Neuronal stem cell (in vitro differentiated cells): ENCODE results near the gene MPRIP.

ENCODE experiments used
- DNase-seq: peaks from one replicate; pipeline ENCODE4 v3.0.0-alpha.2; 2013; ENCODE audit warnings: low spot score
- H2AFZ ChIP-seq: one replicate; pipeline ENCODE4 v1.6.1; 2013; ENCODE audit warnings: mild to moderate bottlenecking, low read length, inconsistent platforms
- H2AK5ac ChIP-seq: 2 replicates; pipeline ENCODE4 v1.6.1; 2013; ENCODE audit warnings: low read depth, mild to moderate bottlenecking, inconsistent platforms, low read length, moderate library complexity, mixed read lengths
- H2BK120ac ChIP-seq: 2 replicates; pipeline ENCODE4 v1.6.1; 2013; ENCODE audit warnings: low read depth, mild to moderate bottlenecking, inconsistent platforms, low read length, moderate library complexity, mixed read lengths
- H2BK12ac ChIP-seq: one replicate; pipeline ENCODE4 v1.6.1; 2013; ENCODE audit warnings: low read length, inconsistent platforms
- H2BK15ac ChIP-seq: 2 replicates; pipeline ENCODE4 v1.6.1; 2013; ENCODE audit warnings: mild to moderate bottlenecking, low read length, inconsistent platforms, mixed read lengths
- H2BK5ac ChIP-seq: one replicate; pipeline ENCODE4 v1.6.1; 2013; ENCODE audit warnings: inconsistent platforms, mild to moderate bottlenecking, low read length, moderate library complexity
- H3K14ac ChIP-seq: one replicate; pipeline ENCODE4 v1.6.1; 2013; ENCODE audit warnings: low read length, inconsistent platforms
- H3K18ac ChIP-seq: 2 replicates; pipeline ENCODE4 v1.6.1; 2013; ENCODE audit warnings: low read length, inconsistent platforms
- H3K23ac ChIP-seq: 2 replicates; pipeline ENCODE4 v1.6.1; 2013; ENCODE audit warnings: low read depth, mild to moderate bottlenecking, mixed read lengths, low read length, inconsistent platforms; ENCODE audit not compliant: poor library complexity
- H3K27ac ChIP-seq: replicated peaks from 3 replicates; pipeline ENCODE4 v1.5.1; 2013; ENCODE audit warnings: low read length, inconsistent platforms
- H3K27me3 ChIP-seq, 3 experiments: 2 replicates each; pipeline ENCODE4 v1.6.1; 2013; ENCODE audit warnings: low read length in 3 of 3, mild to moderate bottlenecking in 2 of 3, inconsistent platforms in 1 of 3, low read depth in 1 of 3, mixed read lengths in 1 of 3, moderate library complexity in 1 of 3; ENCODE audit not compliant: control insufficient read depth in 3 of 3, insufficient read depth in 3 of 3
- H3K36me3 ChIP-seq, 2 donors: replicated peaks in 1 of 2; 2 replicates each; pipeline ENCODE4 v1.6.1; 2013; ENCODE audit warnings: low read length in 2 of 2; ENCODE audit not compliant: control insufficient read depth in 2 of 2, insufficient read depth in 2 of 2
- H3K4ac ChIP-seq: 2 replicates; pipeline ENCODE4 v1.6.1; 2013; ENCODE audit warnings: inconsistent platforms, mild to moderate bottlenecking, low read length, moderate library complexity
- H3K4me1 ChIP-seq, 2 donors: 1 replicate in 1 of 2; 2 replicates in 1 of 2; pipeline ENCODE4 v1.6.1; 2013; ENCODE audit warnings: low read length in 2 of 2, low read depth in 1 of 2; ENCODE audit not compliant: control insufficient read depth in 2 of 2, insufficient read depth in 1 of 2
- H3K4me2 ChIP-seq: one replicate; pipeline ENCODE4 v1.6.1; 2013; ENCODE audit warnings: mild to moderate bottlenecking, low read length, inconsistent platforms; ENCODE audit not compliant: insufficient read depth, poor library complexity, severe bottlenecking
- H3K4me3 ChIP-seq, 2 donors: 2 replicates each; pipeline ENCODE4 v1.5.1; 2013; ENCODE audit warnings: low read length in 2 of 2, mild to moderate bottlenecking in 2 of 2, inconsistent platforms in 1 of 2, moderate library complexity in 1 of 2
- H3K79me1 ChIP-seq: one replicate; pipeline ENCODE4 v1.6.1; 2013; ENCODE audit warnings: low read depth, mild to moderate bottlenecking, inconsistent platforms, low read length, moderate library complexity
- H3K9ac ChIP-seq: one replicate; pipeline ENCODE4 v1.6.1; 2013; ENCODE audit warnings: mild to moderate bottlenecking, low read depth, low read length, inconsistent platforms; ENCODE audit not compliant: poor library complexity
- H3K9me3 ChIP-seq, 2 donors: replicated peaks in 1 of 2; 2 replicates each; pipeline versions ENCODE3 to v1.6.1; 2013; ENCODE audit warnings: low read length in 2 of 2, mild to moderate bottlenecking in 2 of 2, inconsistent platforms in 1 of 2, low read depth in 1 of 2, mixed read lengths in 1 of 2, moderate library complexity in 1 of 2; ENCODE audit not compliant: control insufficient read depth in 2 of 2, insufficient read depth in 1 of 2
- H4K8ac ChIP-seq: one replicate; pipeline ENCODE4 v1.6.1; 2013; ENCODE audit warnings: low read depth, mild to moderate bottlenecking, inconsistent platforms, low read length, moderate library complexity
- H4K91ac ChIP-seq: one replicate; pipeline ENCODE4 v1.6.1; 2013; ENCODE audit warnings: low read length, low read depth, mild to moderate bottlenecking, inconsistent platforms; ENCODE audit not compliant: poor library complexity
- WGBS, 2 donors: extraction: QIAGEN DNeasy Blood & Tissue Kit; methylation state at CpG; one replicate each; pipeline ENCODE4 v1.1.7; 2013; ENCODE audit warnings: missing lambda C conversion rate in 2 of 2, mixed read lengths in 1 of 2; ENCODE audit not compliant: insufficient read length in 2 of 2, insufficient replicate concordance in 1 of 2; ENCODE audit errors: extremely low coverage in 2 of 2; 5-methylcytosine and 5-hydroxymethylcytosine counted together

MPRIP gene

GRCh38 chr17:17078832-17079231 lies 36.6 kb downstream of the MPRIP start:
- H3K9ac ChIP-seq, result no peak overlapping the region
- no peak overlapping the region for H4K91ac ChIP-seq
- WGBS, 2 donors, result no CpG with 5 or more reads among the region's 7 CpGs
- H2BK15ac ChIP-seq, result no peak overlapping the region
- H3K27ac ChIP-seq, result no peak overlapping the region
- no peak overlapping the region for H3K18ac ChIP-seq
- H3K4me3 ChIP-seq, result no peak overlapping the region
- H3K27me3 ChIP-seq, result no peaks in the 10 kb centered on the region
- H3K36me3 ChIP-seq, result peaks cover 12 to 56% of the 10 kb centered on the region in 2 donors
- no peaks in the 10 kb centered on the region for H3K9me3 ChIP-seq
- no peak overlapping the region for H2BK120ac ChIP-seq
- H2BK5ac ChIP-seq, result no peak overlapping the region
- no peak overlapping the region for H3K14ac ChIP-seq
- H3K4me1 ChIP-seq, result peaks cover 7 to 14% of the 10 kb centered on the region in 2 donors
- peaks cover 4% of the 10 kb centered on the region for H3K79me1 ChIP-seq
- no peak overlapping the region for H2AK5ac ChIP-seq
- H2BK12ac ChIP-seq, result no peak overlapping the region
- H2AFZ ChIP-seq, result no peak overlapping the region
- H3K23ac ChIP-seq, result no peak overlapping the region
- H3K4ac ChIP-seq, result no peak overlapping the region
- no peak for DNase-seq
- H3K4me2 ChIP-seq, result no peak overlapping the region
- H4K8ac ChIP-seq, result no peak overlapping the region

GRCh38 chr17:17079336-17079735 lies 37.1 kb downstream of the MPRIP start:
- Histone ChIP-seq H3K27me3 (no peaks in the 10 kb centered on the region), H2BK120ac (no peak overlapping the region), H3K23ac (no peak overlapping the region), H3K4me3 (no peak overlapping the region), H3K27ac (no peak overlapping the region), H3K4ac (no peak overlapping the region), H3K14ac (no peak overlapping the region), H3K9ac (no peak overlapping the region), H2BK5ac (no peak overlapping the region), H3K4me1 (peaks cover 7 to 14% of the 10 kb centered on the region in 2 donors), H4K8ac (no peak overlapping the region), H3K36me3 (peaks cover 12 to 61% of the 10 kb centered on the region in 2 donors), H3K4me2 (no peak overlapping the region), H4K91ac (no peak overlapping the region), H3K18ac (no peak overlapping the region), H2AFZ (no peak overlapping the region), H2AK5ac (no peak overlapping the region), H3K79me1 (peaks cover 4% of the 10 kb centered on the region), H2BK15ac (no peak overlapping the region), H3K9me3 (no peaks in the 10 kb centered on the region), H2BK12ac (no peak overlapping the region)
- DNase-seq, result no peak
- no CpG with 5 or more reads among the region's 4 CpGs for WGBS, 2 donors

GRCh38 chr17:17079761-17080160 lies 37.5 kb downstream of the MPRIP start:
- Histone ChIP-seq H2BK5ac (no peak overlapping the region), H2BK12ac (no peak overlapping the region), H3K79me1 (peaks cover 4% of the 10 kb centered on the region), H3K9ac (peak overlapping the region; percentile 56), H2BK15ac (no peak overlapping the region), H3K4ac (no peak overlapping the region), H3K9me3 (no peaks in the 10 kb centered on the region), H3K27me3 (no peaks in the 10 kb centered on the region), H3K23ac (no peak overlapping the region), H3K4me3 (no peak overlapping the region), H2BK120ac (no peak overlapping the region), H2AK5ac (peak overlapping the region; percentile 22), H4K8ac (no peak overlapping the region), H2AFZ (no peak overlapping the region), H3K27ac (no peak overlapping the region), H3K4me1 (peaks cover 7 to 14% of the 10 kb centered on the region in 2 donors), H3K36me3 (peaks cover 12 to 66% of the 10 kb centered on the region in 2 donors), H3K4me2 (no peak overlapping the region), H3K18ac (peak overlapping the region; percentile 49), H3K14ac (no peak overlapping the region), H4K91ac (no peak overlapping the region)
- no CpG with 5 or more reads among the region's 6 CpGs for WGBS, 2 donors
- DNase-seq, result no peak

- H3K79me1 ChIP-seq, result peaks cover 4% of the 10 kb centered on the region
- no peak overlapping the region for H2BK120ac ChIP-seq
- H3K18ac ChIP-seq, result no peak overlapping the region
- peaks cover 12 to 67% of the 10 kb centered on the region in 2 donors for H3K36me3 ChIP-seq
- no peak overlapping the region for H2BK15ac ChIP-seq
- H3K27ac ChIP-seq, result no peak overlapping the region
- H3K27me3 ChIP-seq, result no peaks in the 10 kb centered on the region
- no peak for DNase-seq
- no peak overlapping the region for H3K9ac ChIP-seq
- H3K4me2 ChIP-seq, result no peak overlapping the region
- no peak overlapping the region for H4K8ac ChIP-seq
- H2AFZ ChIP-seq, result no peak overlapping the region
- H3K4ac ChIP-seq, result no peak overlapping the region
- peak overlapping the region; percentile 22 for H2AK5ac ChIP-seq
- no peak overlapping the region for H2BK12ac ChIP-seq
- H3K4me1 ChIP-seq, result peaks cover 5 to 14% of the 10 kb centered on the region in 2 donors
- H3K4me3 ChIP-seq, result no peak overlapping the region
- H2BK5ac ChIP-seq, result no peak overlapping the region
- H3K14ac ChIP-seq, result no peak overlapping the region
- no peaks in the 10 kb centered on the region for H3K9me3 ChIP-seq
- WGBS, 2 donors, result no CpG with 5 or more reads among the region's 3 CpGs
- H4K91ac ChIP-seq, result no peak overlapping the region
- H3K23ac ChIP-seq, result no peak overlapping the region
These were observed 37.9 kb downstream of the MPRIP start for GRCh38 chr17:17080181-17080631.
